Measurements from ENCODE around the gene ZNF513.

The ZNF513 gene, protein sequence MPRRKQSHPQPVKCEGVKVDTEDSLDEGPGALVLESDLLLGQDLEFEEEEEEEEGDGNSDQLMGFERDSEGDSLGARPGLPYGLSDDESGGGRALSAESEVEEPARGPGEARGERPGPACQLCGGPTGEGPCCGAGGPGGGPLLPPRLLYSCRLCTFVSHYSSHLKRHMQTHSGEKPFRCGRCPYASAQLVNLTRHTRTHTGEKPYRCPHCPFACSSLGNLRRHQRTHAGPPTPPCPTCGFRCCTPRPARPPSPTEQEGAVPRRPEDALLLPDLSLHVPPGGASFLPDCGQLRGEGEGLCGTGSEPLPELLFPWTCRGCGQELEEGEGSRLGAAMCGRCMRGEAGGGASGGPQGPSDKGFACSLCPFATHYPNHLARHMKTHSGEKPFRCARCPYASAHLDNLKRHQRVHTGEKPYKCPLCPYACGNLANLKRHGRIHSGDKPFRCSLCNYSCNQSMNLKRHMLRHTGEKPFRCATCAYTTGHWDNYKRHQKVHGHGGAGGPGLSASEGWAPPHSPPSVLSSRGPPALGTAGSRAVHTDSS

GRCh38 chr2:27380626-27381545 lies at the start of gene ZNF513:
Gene ZNF513, minus strand, starts transcription at chr2:27380734. Its CDS starts 208 bp downstream, at chr2:27380526.
- Histone ChIP-seq H3K4me1 (ENCODE audit: low read length) (peaks cover 18% of the 10 kb centered on the region), H4K20me1 (ENCODE audit: insufficient read depth, low read length) (no peaks in the 10 kb centered on the region), H3K9me3 (ENCODE audit: insufficient read depth, low read length) (no peaks in the 10 kb centered on the region), H3K4me3 (ENCODE audit: low read length) (peak within 1 kb of the TSS; percentile 91), H2AFZ (ENCODE audit: low read depth, low read length) (0 out of 2 replicates have a peak within 1 kb of the TSS, but pooled peaks have one; percentile 41), H3K27ac (ENCODE audit: low read length) (peak within 1 kb of the TSS; percentile 58), H3K9ac (ENCODE audit: low read length) (peak within 1 kb of the TSS; percentile 68), H3K36me3 (replicated peaks; ENCODE audit: low read depth, low read length) (peaks cover 76% of the 10 kb centered on the region), H3K4me2 (ENCODE audit: low read length) (peak within 1 kb of the TSS; percentile 97), H3K27me3 (ENCODE audit: low read depth, low read length) (no peaks in the 10 kb centered on the region), H3K79me2 (ENCODE audit: low read length) (peaks cover 19% of the 10 kb centered on the region)
- no peak for TF ChIP-seq EZH2phosphoT487 (IDR thresholded peaks at IDR 0.05; ENCODE audit: low read depth)
- TF ChIP-seq, protein P1, sequence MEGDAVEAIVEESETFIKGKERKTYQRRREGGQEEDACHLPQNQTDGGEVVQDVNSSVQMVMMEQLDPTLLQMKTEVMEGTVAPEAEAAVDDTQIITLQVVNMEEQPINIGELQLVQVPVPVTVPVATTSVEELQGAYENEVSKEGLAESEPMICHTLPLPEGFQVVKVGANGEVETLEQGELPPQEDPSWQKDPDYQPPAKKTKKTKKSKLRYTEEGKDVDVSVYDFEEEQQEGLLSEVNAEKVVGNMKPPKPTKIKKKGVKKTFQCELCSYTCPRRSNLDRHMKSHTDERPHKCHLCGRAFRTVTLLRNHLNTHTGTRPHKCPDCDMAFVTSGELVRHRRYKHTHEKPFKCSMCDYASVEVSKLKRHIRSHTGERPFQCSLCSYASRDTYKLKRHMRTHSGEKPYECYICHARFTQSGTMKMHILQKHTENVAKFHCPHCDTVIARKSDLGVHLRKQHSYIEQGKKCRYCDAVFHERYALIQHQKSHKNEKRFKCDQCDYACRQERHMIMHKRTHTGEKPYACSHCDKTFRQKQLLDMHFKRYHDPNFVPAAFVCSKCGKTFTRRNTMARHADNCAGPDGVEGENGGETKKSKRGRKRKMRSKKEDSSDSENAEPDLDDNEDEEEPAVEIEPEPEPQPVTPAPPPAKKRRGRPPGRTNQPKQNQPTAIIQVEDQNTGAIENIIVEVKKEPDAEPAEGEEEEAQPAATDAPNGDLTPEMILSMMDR (IDR thresholded peaks at IDR 0.05; ENCODE audit: low read depth, low read length) = no peak

GRCh38 chr2:27428978-27429541 lies 48.5 kb upstream of the ZNF513 start:
- Histone ChIP-seq H3K27ac (ENCODE audit: low read length) (peak overlapping the region; percentile 68), H3K9ac (ENCODE audit: low read length) (peak overlapping the region; percentile 84), H4K20me1 (ENCODE audit: insufficient read depth, low read length) (peaks cover 15% of the 10 kb centered on the region), H3K4me3 (ENCODE audit: low read length) (peak overlapping the region; percentile 94), H3K27me3 (ENCODE audit: low read depth, low read length) (no peaks in the 10 kb centered on the region), H3K9me3 (ENCODE audit: insufficient read depth, low read length) (no peaks in the 10 kb centered on the region), H2AFZ (ENCODE audit: low read depth, low read length) (no peak overlapping the region; the same call in 1 of the 2 replicates), H3K4me1 (ENCODE audit: low read length) (peaks cover 13% of the 10 kb centered on the region), H3K4me2 (ENCODE audit: low read length) (peak overlapping the region; percentile 88), H3K79me2 (ENCODE audit: low read length) (peaks cover 34% of the 10 kb centered on the region), H3K36me3 (replicated peaks; ENCODE audit: low read depth, low read length) (peaks cover 11% of the 10 kb centered on the region)
- no peak for TF ChIP-seq EZH2phosphoT487 (IDR thresholded peaks at IDR 0.05; ENCODE audit: low read depth)
- TF ChIP-seq, protein P1 (IDR thresholded peaks at IDR 0.05; ENCODE audit: low read depth, low read length) = no peak

- Histone ChIP-seq H4K20me1 (ENCODE audit: insufficient read depth, low read length) (peaks cover 15% of the 10 kb centered on the region), H3K27ac (ENCODE audit: low read length) (peak within 1 kb of the TSS; percentile 68), H3K4me1 (ENCODE audit: low read length) (peaks cover 13% of the 10 kb centered on the region), H3K36me3 (replicated peaks; ENCODE audit: low read depth, low read length) (peaks cover 4% of the 10 kb centered on the region), H3K9me3 (ENCODE audit: insufficient read depth, low read length) (no peaks in the 10 kb centered on the region), H2AFZ (ENCODE audit: low read depth, low read length) (peak within 1 kb of the TSS; percentile 70), H3K4me2 (ENCODE audit: low read length) (peak within 1 kb of the TSS; percentile 88), H3K79me2 (ENCODE audit: low read length) (peaks cover 34% of the 10 kb centered on the region), H3K9ac (ENCODE audit: low read length) (peak within 1 kb of the TSS; percentile 84), H3K4me3 (ENCODE audit: low read length) (peak within 1 kb of the TSS; percentile 94), H3K27me3 (ENCODE audit: low read depth, low read length) (no peaks in the 10 kb centered on the region)
- TF ChIP-seq EZH2phosphoT487 (IDR thresholded peaks at IDR 0.05; ENCODE audit: low read depth) = no peak
- TF ChIP-seq, protein P1 (IDR thresholded peaks at IDR 0.05; ENCODE audit: low read depth, low read length) = peak; percentile 36; the same call in 1 of the 2 replicates
Observed at GRCh38 chr2:27428213-27428977, 47.9 kb upstream of the ZNF513 start, which contains the start of gene NRBP1. Gene NRBP1, plus strand, starts transcription at chr2:27428631. Its CDS starts 4,643 bp downstream, at chr2:27433274.

Measured in OCI-LY3 (cell line).